Inflammatory macrophage treated with lipopolysaccharide for 4 hours (primary cell): ENCODE measurements around the gene LIMCH1.

Source experiments
- DNase-seq: peaks from one replicate; pipeline ENCODE4 v3.0.0-alpha.2; 2020

LIMCH1 gene

GRCh38 chr4:41571422-41571821 is 33.5 kb downstream of the LIMCH1 start:
- DNase-seq = no peak

- no peak for DNase-seq
Measured at GRCh38 chr4:41572516-41572915, 34.6 kb downstream of the LIMCH1 start.

GRCh38 chr4:41572956-41573355 is 35.0 kb downstream of the LIMCH1 start:
- no peak for DNase-seq

GRCh38 chr4:41573502-41574001 is 35.6 kb downstream of the LIMCH1 start:
- no peak for DNase-seq

GRCh38 chr4:41575207-41575606 is 37.2 kb downstream of the LIMCH1 start:
- no peak for DNase-seq

- no peak for DNase-seq
Measured at GRCh38 chr4:41575665-41576064, 37.7 kb downstream of the LIMCH1 start.

- no peak for DNase-seq
Measured at GRCh38 chr4:41579043-41579442, 41.1 kb downstream of the LIMCH1 start.

GRCh38 chr4:41579526-41579925 is 41.6 kb downstream of the LIMCH1 start:
- DNase-seq = no peak

GRCh38 chr4:41580007-41580406 is 42.0 kb downstream of the LIMCH1 start:
- DNase-seq = no peak

- DNase-seq = no peak
Measured at GRCh38 chr4:41586675-41587225, 48.8 kb downstream of the LIMCH1 start.

GRCh38 chr4:41587286-41587685 is 49.3 kb downstream of the LIMCH1 start:
- no peak for DNase-seq

GRCh38 chr4:41590591-41590990 is 52.6 kb downstream of the LIMCH1 start:
- DNase-seq = no peak

GRCh38 chr4:41594432-41594831 is 56.5 kb downstream of the LIMCH1 start:
- no peak for DNase-seq

GRCh38 chr4:41597494-41597893 is 59.5 kb downstream of the LIMCH1 start:
- no peak for DNase-seq

- no peak for DNase-seq
Measured at GRCh38 chr4:41598580-41598979, 60.6 kb downstream of the LIMCH1 start.

- DNase-seq = no peak
Measured at GRCh38 chr4:41599192-41599786, 61.3 kb downstream of the LIMCH1 start.

GRCh38 chr4:41600243-41600912 is 62.4 kb downstream of the LIMCH1 start:
- no peak for DNase-seq

- DNase-seq = no peak
Measured at GRCh38 chr4:41601025-41601424, 63.1 kb downstream of the LIMCH1 start.

GRCh38 chr4:41602113-41602512 is 64.2 kb downstream of the LIMCH1 start:
- no peak for DNase-seq

- no peak for DNase-seq
Measured at GRCh38 chr4:41602886-41603498, 65.0 kb downstream of the LIMCH1 start.

- DNase-seq = no peak
Measured at GRCh38 chr4:41609851-41610250, 71.9 kb downstream of the LIMCH1 start.

GRCh38 chr4:41610474-41610873 is 72.5 kb downstream of the LIMCH1 start:
- DNase-seq = no peak

GRCh38 chr4:41611124-41611838 is 73.3 kb downstream of the LIMCH1 start:
- DNase-seq = no peak
